Stimulated activated CD8-positive, alpha-beta memory T cell treated with anti-CD3 and anti-CD28 coated beads, Interleukin-15, amount 100 ng/mL, for 1 hour (primary cell): ENCODE results near the gene NQO1.
"Not testable (repeated sequence)": the region's sequence is repeated elsewhere in the genome, so short reads cannot be mapped to it uniquely, and the experiment has no call there.

Source experiments
- DNase-seq: peaks from one replicate; pipeline ENCODE4 v3.0.0-alpha.2; 2020; ENCODE audit warnings: low read depth

NQO1 gene

GRCh38 chr16:69726313-69727060 is at the start of gene NQO1:
Gene NQO1, minus strand, starts transcription at chr16:69726560. Its CDS starts 121 bp downstream, at chr16:69726439.
- peak; percentile 63 for DNase-seq

GRCh38 chr16:69775563-69775962 is 49.2 kb upstream of the NQO1 start:
- no peak for DNase-seq

- DNase-seq, result no peak
These were observed 47.0 kb upstream of the NQO1 start for GRCh38 chr16:69773260-69773947.

- no peak for DNase-seq
These were observed 45.2 kb upstream of the NQO1 start for GRCh38 chr16:69771651-69771967.

GRCh38 chr16:69769404-69769803 is 43.0 kb upstream of the NQO1 start:
- no peak for DNase-seq

- no peak for DNase-seq
These were observed 42.3 kb upstream of the NQO1 start for GRCh38 chr16:69768666-69769065.

- no peak for DNase-seq
These were observed 41.3 kb upstream of the NQO1 start for GRCh38 chr16:69767459-69768229.

GRCh38 chr16:69763599-69763942 is 37.2 kb upstream of the NQO1 start:
- no peak for DNase-seq

- no peak for DNase-seq
These were observed 36.6 kb upstream of the NQO1 start for GRCh38 chr16:69762814-69763598.

- DNase-seq, result peak; percentile 46
These were observed 35.8 kb upstream of the NQO1 start, which contains the start of gene WWP2 for GRCh38 chr16:69761983-69762813. Gene WWP2, plus strand, starts transcription at chr16:69762332. Its CDS starts 24,679 bp downstream, at chr16:69787011.

GRCh38 chr16:69757375-69757774 is 31.0 kb upstream of the NQO1 start:
- DNase-seq, result not testable (repeated sequence)

GRCh38 chr16:69756705-69757104 is 30.3 kb upstream of the NQO1 start:
- no peak for DNase-seq

GRCh38 chr16:69754469-69755310 is 28.3 kb upstream of the NQO1 start, which contains the start of gene NOB1:
Gene NOB1, minus strand, starts transcription at chr16:69754926. Its CDS starts 16 bp downstream, at chr16:69754910.
- peak; percentile 91 for DNase-seq

- DNase-seq, result no peak
These were observed 27.7 kb upstream of the NQO1 start for GRCh38 chr16:69754143-69754468.

- DNase-seq, result no peak
These were observed 22.5 kb upstream of the NQO1 start for GRCh38 chr16:69748694-69749345.

GRCh38 chr16:69747115-69747514 is 20.8 kb upstream of the NQO1 start:
- no peak for DNase-seq

- DNase-seq, result no peak
These were observed 19.6 kb upstream of the NQO1 start for GRCh38 chr16:69745959-69746358.

- no peak for DNase-seq
These were observed 18.9 kb upstream of the NQO1 start for GRCh38 chr16:69745232-69745612.

- no peak for DNase-seq
These were observed 18.2 kb upstream of the NQO1 start for GRCh38 chr16:69744363-69745231.
